ENCODE data around the gene TMEM196.
"Not testable (repeated sequence)": the region's sequence is repeated elsewhere in the genome, so short reads cannot be mapped to it uniquely, and the experiment has no call there.

TMEM196 gene

GRCh38 chr7:19705663-19706062 lies 67.8 kb downstream of the TMEM196 start:
- no peak for DNase-seq

- DNase-seq: no peak
Measured at GRCh38 chr7:19701471-19701870, 71.9 kb downstream of the TMEM196 start.

GRCh38 chr7:19700936-19701335 lies 72.5 kb downstream of the TMEM196 start:
- DNase-seq: no peak

GRCh38 chr7:19698331-19698730 lies 75.1 kb downstream of the TMEM196 start:
- no peak for DNase-seq

- no peak for DNase-seq
Measured at GRCh38 chr7:19696926-19697325, 76.5 kb downstream of the TMEM196 start.

- DNase-seq: no peak
Measured at GRCh38 chr7:19692111-19692828, 81.1 kb downstream of the TMEM196 start.

- no peak for DNase-seq
Measured at GRCh38 chr7:19690736-19691135, 82.7 kb downstream of the TMEM196 start.

GRCh38 chr7:19689130-19689529 lies 84.3 kb downstream of the TMEM196 start:
- not testable (repeated sequence) for DNase-seq

- DNase-seq: no peak
Measured at GRCh38 chr7:19681596-19681995, 91.8 kb downstream of the TMEM196 start.

GRCh38 chr7:19677180-19677579 lies 96.2 kb downstream of the TMEM196 start:
- no peak for DNase-seq

- no peak for DNase-seq
Measured at GRCh38 chr7:19675816-19676215, 97.6 kb downstream of the TMEM196 start.

GRCh38 chr7:19674266-19674960 lies 99.0 kb downstream of the TMEM196 start:
- no peak for DNase-seq

- no peak for DNase-seq
Measured at GRCh38 chr7:19670806-19671205, 102.6 kb downstream of the TMEM196 start.

Measured in NCI-H1436 treated with DMSO at 0.1 percent for 48 hours (cell line).